GM21619 (cell line): ENCODE data around the gene UBR3.
"Not testable (repeated sequence)": the region's sequence is repeated elsewhere in the genome, so short reads cannot be mapped to it uniquely, and the experiment has no call there.

ENCODE experiments used
- ATAC-seq: cut with Tn5 transposase; IDR thresholded peaks from one replicate; pipeline ENCODE4 v1.9.1; 2021; ENCODE audit not compliant: unreplicated experiment

The UBR3 gene

DNA sequence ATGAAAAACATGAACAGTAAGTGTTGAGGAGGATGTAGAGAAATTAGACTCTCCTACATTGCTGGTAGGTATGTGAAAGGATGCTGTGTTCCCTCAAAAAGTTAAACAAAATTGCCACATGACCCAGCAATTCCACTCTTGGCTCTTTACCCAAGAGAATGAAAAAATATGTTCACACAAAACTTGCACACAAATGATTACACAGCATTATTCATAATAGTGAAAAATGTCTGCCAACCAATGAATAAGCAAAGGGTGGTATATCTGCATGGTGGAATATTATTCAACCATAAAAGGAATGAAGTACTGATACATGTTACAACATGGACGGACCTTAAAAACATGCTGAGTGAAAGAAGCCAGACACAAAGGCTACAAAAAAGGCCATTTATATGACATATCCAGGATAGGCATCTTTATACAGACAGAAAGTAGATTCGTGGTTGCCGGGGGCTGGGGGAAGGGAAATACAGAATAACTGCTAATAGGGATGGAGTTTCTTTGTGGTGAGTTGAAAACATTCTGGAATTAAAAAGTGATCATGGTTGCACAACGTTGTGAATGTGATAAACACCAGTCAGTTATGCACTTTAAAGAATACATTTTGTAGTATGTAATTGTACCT, 265.3 kb downstream of the UBR3 start:
- no peak for ATAC-seq

DNA sequence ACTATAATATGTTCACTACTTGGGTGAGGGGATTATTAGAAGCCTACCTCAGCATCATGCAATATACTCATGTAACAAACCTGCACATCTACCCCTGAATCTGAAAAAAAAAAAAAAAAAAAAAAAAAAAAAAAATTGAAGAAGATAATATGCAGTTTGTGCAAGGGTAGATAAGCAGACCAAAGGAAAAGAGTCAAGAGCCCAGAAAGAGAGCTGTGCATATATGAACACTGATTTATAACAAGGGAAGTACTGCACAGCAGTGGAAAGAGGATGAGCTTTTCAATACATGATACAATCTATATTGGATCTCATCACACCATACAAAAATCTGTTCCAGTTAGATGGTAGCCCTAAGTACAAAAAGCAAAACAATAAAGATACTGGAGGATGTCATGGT, 268.1 kb downstream of the UBR3 start:
- ATAC-seq, result no peak

DNA sequence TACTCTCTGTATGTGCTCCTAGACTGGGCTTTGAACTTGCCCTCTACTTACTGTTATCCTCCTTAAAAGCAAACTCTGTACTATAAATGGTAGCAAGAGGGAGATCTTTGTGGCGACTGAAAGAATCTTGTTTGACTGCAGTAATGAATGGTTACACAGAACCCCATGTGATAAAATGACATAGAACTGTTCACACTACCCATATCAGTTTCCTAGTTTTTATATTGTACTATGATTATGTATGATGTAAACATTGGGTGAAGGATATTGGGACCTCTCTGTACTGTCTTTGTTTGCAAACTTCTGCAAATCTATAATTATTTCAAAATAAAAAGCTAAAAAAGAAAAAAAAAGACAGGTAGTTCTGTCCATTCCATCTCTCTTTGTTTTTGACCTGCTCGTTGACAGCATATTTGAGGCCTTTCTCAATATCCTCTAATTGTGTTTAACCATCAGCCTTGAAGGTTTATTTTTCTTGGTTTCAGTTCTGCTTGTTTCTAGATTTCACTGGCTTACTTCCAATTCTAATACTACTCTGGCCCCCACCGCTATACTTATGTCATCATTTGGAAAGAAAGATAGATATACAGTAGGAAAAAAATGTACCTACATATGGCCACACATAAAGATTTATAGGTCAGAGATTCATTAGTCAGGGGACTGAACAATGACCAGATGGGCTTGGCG, 271.5 kb downstream of the UBR3 start:
- ATAC-seq, result no peak

DNA sequence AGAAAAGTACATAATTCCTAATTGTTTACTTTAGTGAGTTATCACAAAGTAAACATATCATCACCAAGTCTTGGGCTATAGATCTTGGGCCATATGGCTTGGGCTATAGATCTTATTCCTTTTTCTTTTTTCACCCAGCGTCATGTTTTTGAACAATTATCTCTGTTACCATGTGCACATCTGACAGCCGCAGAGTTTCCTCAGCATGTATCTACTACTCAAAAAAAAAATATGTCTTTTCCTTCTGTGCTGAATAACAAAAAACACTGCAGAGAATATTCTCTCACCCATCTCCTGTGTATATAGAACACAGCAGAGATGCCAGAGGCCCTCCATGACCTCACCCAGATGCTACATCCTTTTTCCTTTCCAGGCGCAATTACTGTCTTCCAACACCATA, 274.5 kb downstream of the UBR3 start:
- no peak for ATAC-seq

DNA sequence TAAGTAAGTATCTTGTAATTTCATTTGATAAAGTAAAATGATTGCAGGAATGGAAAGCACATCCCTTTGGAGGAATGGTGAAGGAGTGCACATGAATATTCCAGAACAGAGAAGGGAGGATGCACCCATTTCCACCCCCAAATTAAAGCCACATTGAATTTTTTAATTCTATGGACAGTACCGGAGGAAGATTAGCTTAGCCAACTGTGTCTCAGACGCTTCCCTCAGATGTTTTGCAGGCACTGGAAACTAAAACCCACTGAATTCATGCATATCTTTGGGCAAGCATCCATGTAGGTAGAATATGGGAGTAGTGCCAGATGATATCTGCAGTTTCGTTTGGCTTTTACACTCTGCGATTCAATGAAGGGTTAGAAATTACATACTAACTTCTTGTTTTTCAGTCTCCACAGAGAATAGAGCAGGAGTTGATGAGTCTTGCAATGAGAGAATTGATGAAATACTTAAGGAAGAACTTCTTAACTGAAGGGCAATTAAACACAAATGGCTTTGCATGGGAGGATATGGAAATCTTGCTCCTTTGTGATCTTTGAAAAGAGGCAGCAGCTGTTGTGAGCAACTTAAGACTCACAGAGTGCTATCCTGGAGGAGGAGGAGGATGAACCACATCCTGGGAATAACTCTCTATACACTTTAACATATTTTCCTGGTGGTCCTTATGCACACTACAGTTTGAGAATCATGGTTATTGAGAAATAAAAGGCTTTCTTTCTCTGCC, 279.0 kb downstream of the UBR3 start:
- no peak for ATAC-seq

DNA sequence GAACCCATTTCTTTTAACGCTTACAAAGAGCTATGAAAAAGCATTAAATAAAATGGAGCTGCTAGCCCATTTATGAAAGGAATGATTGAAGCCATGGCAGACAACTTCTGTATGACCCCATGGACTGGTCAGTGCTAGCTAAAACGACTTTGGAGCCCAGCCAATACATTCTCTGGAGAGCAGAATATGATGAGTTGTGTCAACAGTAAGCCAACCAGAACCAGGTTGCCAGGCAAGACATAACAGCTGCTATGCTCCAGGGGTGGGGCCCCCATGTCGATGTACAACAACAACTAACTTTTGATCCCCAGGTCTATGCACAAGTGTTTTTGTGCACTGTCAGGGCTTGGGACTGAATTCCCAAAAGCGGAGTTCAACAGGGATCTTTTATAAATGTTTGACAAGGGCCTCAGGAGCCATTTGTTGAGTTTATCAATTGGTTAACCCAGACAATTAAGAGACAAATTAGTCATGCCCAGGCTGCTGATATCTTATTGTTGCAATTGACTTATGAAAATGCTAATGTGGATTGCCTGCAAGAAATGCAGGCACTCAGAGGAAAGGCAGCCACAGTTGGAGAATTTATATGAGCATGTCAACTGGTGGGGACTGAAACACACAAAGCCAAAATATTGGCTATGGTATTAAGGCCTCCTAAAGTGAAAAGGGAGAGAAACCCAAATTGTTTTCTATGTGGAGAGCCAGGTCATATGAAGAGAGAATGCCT, 286.1 kb downstream of the UBR3 start:
- no peak for ATAC-seq

DNA sequence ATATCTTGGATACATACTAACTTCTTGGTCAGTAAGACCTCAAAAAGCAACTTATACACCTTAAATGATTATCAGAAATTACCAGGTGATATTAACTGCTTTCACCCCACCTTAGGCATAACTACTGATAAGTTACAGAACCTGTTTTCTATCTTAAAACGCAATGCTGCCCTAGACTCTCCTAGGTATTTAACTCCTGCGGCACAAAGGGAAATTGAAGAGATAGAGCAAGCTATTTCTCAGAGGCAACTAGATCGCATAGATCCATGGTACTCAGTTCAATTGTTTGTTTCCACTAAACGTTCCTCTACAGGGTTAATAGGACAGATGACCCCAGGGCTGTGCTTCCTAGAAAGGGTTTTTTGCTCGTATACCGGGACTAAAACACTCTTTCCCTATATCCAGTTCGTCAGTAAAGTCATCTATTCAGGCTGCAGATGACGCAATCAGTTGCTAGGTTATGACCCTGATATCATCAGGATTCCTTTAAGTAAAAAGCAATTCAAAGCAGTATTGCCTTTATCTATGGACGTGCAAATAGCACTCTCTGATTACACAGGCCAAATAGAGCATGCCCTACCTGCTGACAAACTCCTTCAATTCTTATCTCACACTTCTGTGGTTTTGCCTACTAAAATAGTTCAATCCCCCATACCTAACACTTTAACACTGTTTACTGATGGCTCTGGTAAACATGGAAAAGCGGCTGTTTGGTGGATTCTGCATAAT, 288.4 kb downstream of the UBR3 start:
- ATAC-seq, result no peak

DNA sequence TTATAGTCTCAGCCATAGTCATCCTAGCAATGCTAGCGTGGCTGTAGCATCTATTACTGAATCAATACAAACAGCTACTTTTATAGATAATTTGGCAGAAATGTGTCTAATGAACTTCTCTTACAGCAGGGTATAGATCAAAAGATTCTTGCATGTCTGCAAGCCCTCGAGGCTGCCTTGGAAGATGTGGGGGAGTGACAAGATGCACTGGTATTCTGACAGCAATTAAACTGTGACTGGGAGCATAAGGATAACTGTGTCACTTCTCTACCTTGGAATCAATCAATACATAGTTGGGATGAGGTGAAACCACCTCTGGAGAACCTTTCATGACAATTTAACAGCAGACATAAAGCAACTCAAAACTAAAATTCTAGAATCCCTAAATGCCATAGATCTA, 291.4 kb downstream of the UBR3 start:
- no peak for ATAC-seq

DNA sequence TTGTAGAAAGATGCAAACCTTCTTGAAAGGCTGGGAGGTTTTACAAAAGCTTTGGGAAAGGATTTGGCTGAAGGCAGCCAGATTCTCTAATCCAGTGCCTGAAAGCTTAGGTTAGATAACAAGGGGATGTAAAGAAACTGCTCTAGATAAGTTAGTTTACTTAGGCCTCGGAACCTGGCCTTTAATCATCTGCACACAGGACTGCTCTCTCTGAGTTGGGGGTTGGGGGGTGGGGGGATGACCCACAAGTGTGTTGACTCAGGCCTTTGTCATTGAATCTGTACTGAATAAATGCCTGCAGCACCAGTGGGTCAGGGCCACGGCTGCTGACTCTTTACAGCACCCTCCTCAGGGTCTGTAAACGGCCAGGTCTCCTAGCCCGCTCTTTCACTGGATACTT, 292.1 kb downstream of the UBR3 start:
- ATAC-seq, result not testable (repeated sequence)

DNA sequence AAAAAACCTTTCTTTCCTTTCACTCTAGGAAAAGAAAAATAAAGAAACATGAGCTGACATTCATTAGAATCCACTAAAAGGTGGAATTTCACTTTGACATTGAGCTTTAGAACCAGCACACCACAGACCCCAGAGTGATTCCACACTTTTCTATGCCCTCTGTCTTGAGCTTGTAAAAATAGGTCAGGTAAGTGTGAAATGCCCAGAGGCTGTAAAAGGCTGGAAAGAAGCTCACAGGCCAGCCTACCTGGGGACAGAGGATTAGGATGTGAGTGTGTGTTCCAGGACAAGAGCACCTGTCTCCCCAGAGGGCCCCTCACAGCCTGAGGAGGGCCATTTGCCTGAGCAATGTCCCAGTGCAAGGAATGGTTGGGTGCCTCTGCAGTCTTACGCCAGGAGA, 294.4 kb downstream of the UBR3 start:
- no peak for ATAC-seq

DNA sequence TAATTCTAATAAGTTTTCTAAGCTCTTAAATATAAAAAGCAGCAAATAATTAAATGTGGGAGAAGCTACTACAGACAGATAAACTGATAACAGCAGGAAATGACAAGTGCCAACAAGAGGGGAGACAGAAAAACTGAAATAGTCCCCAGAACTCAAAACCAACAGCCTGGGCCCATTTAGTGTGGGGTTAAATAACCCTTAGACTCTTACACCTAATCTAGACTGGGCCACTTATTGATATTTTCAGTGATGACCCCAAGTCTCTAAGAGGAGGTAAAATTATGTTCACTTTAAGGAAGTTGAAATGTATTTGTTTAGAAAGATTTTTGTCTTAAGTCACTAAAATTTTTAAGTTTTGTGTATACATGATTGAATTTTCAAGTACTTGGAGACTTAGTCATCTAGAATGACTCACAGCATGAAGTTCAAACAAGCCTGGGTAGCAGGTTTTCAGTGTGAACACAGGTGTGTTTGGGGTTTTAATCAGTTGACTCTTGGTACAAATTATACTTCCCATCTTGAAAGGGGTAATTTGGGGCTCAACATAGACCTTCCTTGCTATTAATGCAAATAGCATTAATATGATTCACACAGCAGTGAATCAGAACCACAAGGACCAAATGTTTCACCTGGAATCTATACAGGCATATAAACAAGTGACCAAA, 295.8 kb downstream of the UBR3 start:
- no peak for ATAC-seq

DNA sequence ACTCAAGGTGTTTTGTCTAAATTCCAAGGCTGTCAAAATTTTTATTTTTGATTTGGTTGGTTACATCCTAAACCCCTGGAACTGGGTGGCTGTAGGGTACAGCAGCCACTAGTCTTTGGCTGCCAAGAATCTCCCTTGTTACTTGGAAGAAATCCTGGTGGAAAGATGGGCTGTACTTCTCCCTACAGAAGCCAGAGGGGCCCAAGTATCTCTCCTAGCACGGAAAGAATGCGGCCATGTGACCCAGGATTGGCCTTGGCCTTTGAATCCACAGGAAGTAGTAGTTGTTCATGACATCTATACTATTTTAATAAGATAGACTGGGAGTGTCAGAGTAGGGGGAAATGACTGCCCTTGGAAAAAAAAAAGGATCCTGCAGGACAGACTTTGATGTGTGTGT, 296.3 kb downstream of the UBR3 start:
- ATAC-seq, result no peak

DNA sequence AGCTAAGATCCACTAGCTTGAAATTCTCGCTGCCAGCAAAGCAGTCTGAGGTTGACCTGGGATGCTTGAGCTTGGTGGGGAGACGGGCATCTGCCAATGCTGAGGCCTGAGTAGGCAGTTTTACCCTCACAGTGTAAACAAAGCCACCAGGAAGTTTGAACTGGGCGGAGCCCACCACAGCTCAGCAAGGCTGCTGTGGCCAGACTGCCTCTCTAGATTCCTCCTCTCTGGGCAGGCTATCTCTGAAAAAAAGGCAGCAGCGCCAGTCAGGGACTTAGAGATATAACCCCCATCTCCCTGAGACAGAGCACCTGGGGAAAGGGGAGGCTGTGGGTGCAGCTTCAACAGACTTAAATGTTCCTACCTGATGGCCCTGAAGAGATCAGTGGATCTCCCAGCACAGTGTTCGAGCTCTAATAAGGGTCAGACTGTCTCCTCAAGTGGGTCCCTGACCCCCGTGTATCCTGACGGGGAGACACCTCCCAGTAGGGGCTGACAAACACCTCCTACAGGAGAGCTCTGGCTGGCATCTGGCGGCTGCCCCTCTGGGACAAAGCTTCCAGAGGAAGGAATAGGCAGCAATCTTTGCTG, 299.0 kb downstream of the UBR3 start:
- not testable (repeated sequence) for ATAC-seq
